Eye (tissue), 1 donor: ENCODE results near the gene HAND2.

Source experiments
- DNase-seq: peaks from one replicate; pipeline ENCODE4 v3.0.0-alpha.2; 2015

HAND2 gene

GRCh38 chr4:173500841-173501591 is 29.0 kb downstream of the HAND2 start:
- peak; percentile 66 for DNase-seq

- DNase-seq = peak; percentile 27
Measured at GRCh38 chr4:173499658-173500535, 30.1 kb downstream of the HAND2 start.

- no peak for DNase-seq
Measured at GRCh38 chr4:173498771-173499170, 31.3 kb downstream of the HAND2 start.

DNA sequence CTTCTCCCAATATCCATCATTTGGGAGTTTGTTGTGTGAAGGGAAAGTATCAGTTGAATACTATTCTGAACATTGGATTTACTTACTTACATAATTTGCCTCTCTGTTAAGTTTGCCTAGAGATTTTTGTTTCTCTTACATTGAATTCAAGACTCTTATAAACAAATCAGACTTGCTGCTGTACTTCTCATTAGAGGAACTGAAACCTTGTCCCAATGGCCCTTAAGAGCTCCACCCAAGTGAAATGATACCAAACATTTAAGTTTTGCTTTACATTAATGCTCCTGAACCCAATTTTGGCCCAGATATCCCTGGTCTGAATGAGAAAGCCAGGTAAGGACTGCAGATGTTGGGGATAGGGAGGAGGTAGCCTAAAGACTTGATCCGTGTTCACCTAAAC is 32.0 kb downstream of the HAND2 start:
- DNase-seq = no peak

DNA sequence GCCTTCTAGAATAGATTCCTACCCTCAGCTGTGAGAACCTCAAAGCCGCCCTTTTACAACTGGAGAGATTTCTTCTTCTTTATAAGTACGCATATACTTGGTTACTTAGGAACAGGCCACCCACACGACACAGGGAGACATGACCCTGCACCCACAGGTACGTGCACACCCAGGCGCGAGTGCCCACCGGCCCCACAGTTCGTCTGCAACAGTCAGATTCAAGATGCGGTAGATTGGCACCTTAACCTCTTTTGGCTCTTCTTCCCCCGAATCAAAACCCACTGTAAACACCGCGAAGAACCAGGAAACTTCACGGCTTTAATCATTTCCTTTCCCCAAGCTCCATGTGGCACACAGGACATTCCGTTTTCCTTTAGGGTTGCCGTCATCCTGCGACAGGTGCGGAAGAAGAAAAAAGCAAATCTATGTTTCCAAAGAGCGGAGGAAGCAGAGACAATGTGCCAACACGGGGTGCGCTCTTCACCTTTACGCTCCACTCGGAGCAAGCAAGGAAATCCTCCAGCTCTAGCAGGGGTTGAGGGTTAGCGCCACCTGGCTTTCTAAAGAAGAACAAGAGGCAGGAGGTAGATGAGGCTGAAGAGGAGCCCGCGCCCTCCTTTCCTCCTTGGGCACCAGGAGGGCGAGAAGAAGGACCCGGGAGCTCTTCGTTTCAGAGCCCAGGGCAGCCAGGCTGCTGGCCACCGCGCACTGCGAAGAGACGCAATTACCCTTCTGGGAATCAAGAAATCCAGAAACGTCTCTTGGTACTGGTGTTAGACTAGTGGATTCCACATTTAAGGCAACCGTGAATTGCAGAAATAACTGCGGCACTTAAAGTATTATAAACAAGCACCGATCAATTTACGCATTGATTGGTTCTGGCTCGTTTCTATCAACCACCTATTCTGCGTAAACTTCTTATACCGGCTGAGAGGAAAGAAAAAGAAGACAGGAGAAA is 35.7 kb downstream of the HAND2 start:
- peak; percentile 83 for DNase-seq

- DNase-seq = no peak
Measured at GRCh38 chr4:173493041-173493440, 37.0 kb downstream of the HAND2 start.

DNA sequence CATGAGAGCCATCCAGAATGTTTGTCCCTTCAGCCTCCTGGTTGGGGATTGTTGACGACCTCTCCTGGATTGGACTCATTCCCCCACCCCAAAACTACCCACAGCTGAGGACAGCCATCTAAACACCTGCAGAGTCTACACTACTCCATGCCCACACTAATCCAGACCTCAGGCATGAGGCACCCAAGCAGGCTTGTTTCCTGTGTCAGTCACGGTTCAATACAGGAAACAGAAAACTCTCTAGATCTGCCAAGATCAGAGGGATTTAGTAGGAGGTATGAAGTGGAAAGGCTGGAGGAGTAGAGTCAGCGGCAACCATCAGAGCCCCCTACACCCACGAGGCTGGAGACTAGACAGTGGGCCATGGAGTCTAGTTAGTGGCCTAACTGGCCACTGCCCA is 37.7 kb downstream of the HAND2 start:
- DNase-seq = no peak

GRCh38 chr4:173490817-173491528 is 39.1 kb downstream of the HAND2 start:
- no peak for DNase-seq

- no peak for DNase-seq
Measured at GRCh38 chr4:173490256-173490655, 39.8 kb downstream of the HAND2 start.

- no peak for DNase-seq
Measured at GRCh38 chr4:173489514-173489913, 40.5 kb downstream of the HAND2 start.

DNA sequence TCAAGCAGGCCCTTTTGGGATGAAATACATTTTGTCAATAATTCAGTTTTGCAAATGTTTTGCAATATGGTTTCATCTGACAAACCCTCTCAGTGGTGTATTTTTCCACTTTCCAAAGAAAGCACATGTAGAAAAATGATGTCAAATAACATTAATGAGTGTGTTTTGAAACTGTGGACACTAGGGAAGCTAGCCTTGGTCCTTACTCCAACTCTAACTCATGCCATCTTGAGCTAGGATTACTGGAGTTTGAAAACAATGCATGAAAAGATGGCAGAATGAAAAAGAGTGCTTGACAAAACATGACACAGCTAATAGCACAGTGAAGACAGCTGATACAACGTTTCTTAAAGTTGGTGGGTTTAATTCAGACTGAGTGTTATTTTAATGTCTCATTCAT is 41.4 kb downstream of the HAND2 start:
- DNase-seq = peak; percentile 40

DNA sequence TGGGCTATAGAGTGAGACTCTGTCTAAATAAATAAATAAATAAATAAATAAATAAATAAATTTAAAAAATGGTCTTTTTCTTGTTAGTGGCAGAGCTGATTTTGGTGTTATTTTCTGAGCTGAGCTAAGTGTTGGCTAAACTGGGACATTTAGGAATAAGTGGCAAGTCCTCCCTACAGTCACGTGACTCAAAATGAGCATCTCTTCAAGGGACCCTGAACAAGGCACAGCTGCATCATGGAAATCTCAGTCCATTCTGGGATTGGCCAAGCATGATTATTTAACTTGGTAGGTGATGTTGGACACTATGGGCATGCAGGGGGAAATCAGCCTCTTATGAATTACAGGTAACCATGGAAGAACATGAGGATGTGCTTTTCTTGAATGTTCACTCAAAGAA is 42.0 kb downstream of the HAND2 start:
- DNase-seq = no peak

DNA sequence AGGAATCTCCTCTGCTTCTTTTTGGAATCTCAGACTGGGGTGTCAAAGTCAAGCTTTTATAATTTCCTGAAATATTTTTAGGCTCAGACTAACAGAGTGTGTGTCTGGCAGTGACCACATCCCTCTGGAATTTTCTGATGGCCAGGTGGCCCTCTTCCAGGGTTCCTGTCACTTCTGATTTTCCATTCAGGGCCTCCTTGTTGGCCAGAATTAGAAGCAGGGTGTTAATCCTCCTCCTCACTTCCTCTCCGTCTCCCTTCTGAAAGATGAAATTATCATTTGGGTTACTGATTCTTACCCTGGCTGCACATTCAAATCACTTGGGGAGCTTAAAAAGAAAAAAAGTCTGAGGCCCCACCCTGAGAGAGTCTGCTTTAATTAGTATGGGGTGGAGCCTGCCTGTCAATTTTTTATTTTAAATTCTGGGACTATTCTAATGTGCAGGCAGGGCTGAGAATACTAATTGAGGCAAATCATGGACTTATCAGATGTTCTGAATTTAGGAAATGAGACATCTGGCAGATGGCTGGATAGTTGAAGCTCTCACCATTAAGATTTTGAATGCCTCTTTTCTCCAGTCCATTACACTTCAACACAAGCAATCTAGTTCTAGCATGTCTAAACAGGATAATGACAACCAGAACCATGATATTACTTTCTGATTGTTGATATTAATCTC is 43.2 kb downstream of the HAND2 start:
- peak; percentile 41 for DNase-seq

- no peak for DNase-seq
Measured at GRCh38 chr4:173485164-173485563, 44.9 kb downstream of the HAND2 start.

DNA sequence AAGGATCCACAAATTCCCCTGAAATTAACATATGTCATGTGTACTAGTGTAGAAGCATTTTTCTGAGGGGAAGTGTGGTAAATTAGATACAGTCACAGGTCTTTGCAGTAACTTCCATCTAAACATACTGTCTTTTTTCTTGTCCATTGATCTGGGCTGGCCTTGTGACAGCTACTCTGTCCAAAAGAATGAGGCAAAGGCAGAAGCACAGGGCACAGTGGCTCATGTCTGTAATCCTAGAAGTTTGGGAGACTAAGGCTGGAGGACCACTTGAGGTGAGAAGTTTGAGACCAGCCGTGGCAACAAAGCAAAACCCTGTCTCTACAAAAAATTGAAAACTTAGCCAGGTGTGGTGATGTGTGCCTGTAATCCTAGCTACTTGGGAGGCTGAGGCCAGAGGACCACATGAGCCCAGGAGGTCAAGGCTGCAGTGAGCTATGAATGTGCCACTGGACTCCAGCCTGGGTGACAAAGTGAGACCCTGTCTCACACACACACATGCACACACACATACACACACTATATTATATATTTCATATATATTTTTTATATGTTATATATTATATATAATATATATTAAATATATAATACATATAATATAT is 47.6 kb downstream of the HAND2 start:
- DNase-seq = no peak

GRCh38 chr4:173478913-173479283 is 51.1 kb downstream of the HAND2 start:
- no peak for DNase-seq

GRCh38 chr4:173478201-173478912 is 51.7 kb downstream of the HAND2 start:
- no peak for DNase-seq

- DNase-seq = no peak
Measured at GRCh38 chr4:173477016-173477415, 53.0 kb downstream of the HAND2 start.
